GM18517 (cell line): Measurements from ENCODE around the gene SORCS2.
"Not testable (repeated sequence)": the region's sequence is repeated elsewhere in the genome, so short reads cannot be mapped to it uniquely, and the experiment has no call there.

Experiments
- ATAC-seq: cut with Tn5 transposase; IDR thresholded peaks from one replicate; pipeline ENCODE4 v1.9.1; 2021; ENCODE audit warnings: mild to moderate bottlenecking, moderate library complexity; ENCODE audit not compliant: unreplicated experiment

Gene SORCS2

GRCh38 chr4:7590189-7590588, 397.9 kb downstream of the SORCS2 start:
- no peak for ATAC-seq

- no peak for ATAC-seq
Measured at GRCh38 chr4:7590899-7591298, 398.6 kb downstream of the SORCS2 start.

GRCh38 chr4:7591409-7592053, 399.2 kb downstream of the SORCS2 start:
- ATAC-seq: no peak

- ATAC-seq: no peak
Measured at GRCh38 chr4:7593646-7594412, 401.5 kb downstream of the SORCS2 start.

GRCh38 chr4:7595934-7596461, 403.7 kb downstream of the SORCS2 start:
- ATAC-seq: no peak

GRCh38 chr4:7596918-7597606, 404.7 kb downstream of the SORCS2 start:
- no peak for ATAC-seq

DNA sequence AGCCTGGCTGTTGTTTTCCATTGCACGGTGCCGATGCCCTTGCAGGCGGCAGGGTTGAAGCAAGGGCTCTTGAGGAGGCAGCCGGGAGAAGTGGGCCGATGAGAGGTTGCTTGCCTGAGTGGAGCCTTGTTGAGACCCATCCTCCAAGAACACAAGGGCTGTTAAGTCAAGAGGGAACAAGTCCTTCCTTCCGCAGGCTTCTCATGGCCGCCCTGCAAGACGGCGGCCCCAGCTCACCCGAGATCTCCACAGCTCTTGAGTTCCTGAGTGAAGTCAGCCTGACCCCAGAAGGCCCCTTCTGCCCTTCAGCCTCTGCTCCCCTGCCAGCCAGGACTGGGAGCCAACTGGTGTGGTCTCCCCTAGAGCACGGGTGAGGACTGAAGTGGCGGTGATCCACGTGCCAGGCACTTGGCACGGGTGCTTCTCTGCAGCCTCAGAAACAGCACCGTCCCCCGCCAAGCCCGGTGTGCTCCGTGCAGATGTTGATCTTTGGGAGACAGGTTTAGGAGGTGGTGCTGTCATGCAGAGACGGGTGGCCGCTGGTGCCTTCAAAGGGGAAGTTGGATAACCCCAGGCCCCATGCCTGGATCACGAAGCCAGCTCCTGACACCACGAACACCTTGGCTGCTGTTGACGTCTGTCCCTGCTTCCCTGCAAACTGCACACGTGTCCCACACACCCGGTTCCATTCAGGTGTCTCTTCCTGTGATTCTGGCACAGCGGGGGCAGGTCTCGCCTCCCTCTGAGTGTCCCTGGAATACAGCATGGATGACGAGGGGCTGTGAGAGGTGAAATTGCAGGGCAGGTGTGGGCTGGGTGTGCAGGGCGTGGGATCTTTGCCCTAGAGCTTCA, 406.8 kb downstream of the SORCS2 start:
- no peak for ATAC-seq

DNA sequence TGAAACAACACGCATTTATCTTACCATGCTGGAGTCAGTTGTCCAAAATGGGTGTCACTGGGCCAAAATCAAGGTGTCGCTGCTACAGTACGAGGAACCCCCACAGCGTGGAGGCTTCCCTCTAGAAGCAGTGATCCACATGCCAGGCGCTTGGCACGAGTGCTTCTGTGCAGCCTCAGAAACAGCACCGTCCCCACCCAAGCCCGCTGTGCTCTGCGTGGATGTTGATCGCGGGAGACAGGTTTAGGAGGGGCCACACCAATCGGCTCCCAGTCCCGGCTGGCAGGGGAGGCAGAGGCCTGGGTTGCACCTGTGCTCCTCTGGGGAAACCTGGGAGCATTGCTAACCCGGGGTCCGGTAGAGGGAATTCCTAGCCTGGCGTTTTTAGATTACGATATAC, 407.9 kb downstream of the SORCS2 start:
- no peak for ATAC-seq

- not testable (repeated sequence) for ATAC-seq
Measured at GRCh38 chr4:7602166-7602565, 409.8 kb downstream of the SORCS2 start.

DNA sequence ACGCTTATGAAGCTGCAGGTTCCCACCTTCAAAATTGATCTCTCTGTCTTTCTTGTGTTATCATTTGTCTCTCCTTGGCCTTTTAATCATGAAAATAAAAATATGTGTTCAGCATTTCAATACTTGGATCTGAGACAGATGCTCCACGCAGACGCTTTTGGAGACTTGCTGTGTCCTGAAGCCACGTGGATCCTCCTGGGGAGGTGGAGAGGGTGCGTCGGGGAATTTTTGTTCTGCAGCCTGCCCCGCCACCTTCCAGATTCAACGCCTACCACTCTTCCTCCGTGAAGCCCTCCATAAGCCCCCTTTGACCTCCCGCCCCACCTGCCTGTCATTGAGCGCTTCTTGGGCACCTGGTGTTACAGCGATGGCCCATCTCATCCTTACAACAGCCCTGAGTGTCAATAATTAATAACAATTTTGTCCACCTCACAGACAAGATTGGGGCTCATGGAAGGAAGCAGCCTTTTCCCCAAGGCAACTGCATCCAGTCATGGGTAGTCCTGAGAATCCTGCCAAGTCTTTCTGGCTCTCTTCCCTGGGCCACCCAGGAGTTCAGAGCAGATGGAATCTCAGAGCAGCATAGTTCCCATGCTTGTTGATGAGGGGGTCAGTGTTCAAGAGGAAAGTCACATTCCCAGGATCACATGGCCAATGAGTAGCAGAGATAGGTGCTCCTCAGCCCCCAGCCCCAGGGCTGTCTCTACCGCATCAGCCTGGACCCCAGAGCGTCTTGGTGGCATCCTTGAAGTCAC, 415.0 kb downstream of the SORCS2 start:
- ATAC-seq: no peak

DNA sequence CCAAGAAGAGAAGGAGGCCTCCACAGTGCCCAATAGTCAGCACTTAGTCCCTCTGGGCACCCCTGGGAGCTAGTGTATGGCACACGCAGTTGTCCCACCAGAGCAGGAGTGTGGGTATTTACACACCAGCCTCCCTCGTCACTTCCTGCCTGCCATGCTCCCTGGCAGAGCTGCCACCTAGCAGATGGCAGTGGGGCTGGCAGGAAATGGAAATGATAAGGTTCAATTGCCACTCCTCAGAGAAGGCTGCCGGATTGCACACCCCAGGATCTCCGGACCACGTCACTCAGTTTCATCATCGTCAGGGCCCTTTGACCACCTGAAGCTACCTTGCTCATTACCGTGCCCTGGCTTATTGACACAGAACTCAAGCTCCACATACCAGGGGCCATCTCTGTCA, 415.7 kb downstream of the SORCS2 start:
- ATAC-seq: no peak

GRCh38 chr4:7609316-7609715, 417.0 kb downstream of the SORCS2 start:
- no peak for ATAC-seq

DNA sequence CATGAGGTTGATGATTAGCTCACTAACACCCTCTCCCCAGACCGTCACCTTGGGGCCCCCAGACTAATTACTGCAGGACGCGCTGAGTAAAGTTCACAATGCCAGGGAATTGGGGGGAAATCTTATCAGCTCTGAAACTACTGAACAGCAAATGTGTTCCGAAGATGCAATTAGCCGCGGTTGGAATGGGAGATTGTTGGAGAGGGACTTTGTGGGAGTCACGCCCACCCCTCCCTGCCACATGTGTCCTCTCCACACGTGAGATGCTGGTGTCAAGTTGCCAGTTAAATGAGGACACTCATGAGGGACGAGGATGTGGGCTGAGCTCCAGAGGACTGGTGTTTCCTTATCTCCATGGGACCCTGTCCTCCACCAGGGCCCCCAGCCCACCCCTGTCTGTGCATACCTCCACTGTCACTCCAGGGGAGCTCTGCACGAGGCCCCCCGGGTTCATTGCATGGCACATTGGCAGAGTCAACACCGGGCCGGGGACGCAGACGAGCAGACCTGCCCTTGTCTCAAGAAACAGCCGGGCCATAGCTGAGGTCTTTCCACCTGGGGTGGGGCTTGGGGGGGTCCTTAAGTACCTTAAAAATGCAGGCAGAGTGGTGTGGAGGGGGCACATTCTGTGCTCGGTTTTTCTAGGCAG, 417.8 kb downstream of the SORCS2 start:
- ATAC-seq: no peak

DNA sequence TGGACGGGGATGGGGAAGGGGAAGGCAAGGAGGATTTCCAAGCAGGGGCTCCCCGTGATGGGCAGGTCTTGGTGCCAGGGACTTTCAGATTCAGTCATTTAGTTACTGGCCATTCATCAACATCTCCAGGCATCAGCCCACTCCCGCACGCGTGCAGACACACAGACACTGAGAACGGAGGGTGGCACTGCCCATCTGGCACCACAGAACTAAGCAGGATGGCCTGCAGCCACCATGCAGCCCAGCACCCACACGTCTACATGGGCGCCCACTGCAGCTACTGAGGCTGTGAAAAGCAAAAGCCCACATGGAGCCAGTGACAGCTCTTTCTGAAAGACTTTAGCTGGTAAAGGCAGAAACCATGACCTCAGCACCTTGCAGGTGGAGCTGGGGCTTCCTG, 418.5 kb downstream of the SORCS2 start:
- no peak for ATAC-seq

- ATAC-seq: no peak
Measured at GRCh38 chr4:7612311-7612897, 420.1 kb downstream of the SORCS2 start.

DNA sequence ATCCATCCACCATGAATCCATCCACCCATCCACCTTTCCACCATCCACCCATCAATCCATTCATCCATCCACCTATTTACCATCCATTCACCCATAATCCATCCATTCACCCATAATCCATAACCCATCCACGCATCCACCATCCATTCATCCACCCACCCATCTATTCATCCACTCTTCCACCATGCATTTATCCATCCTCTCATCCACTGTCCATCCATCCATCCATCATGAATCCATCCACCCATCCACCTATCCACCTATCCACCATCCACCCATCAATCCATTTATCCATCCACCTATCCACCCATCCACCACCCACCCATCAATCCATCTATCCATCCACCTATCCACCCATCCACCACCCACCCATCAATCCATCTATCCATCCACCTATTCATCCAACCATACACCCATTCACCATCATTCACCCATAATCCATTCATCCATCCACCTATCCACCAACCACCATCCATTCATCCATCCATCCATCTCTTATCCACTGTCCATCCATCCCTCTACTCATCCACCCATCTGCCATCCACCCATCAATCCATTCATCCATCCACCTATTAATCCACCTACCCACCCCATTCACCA, 422.1 kb downstream of the SORCS2 start:
- ATAC-seq: no peak

- no peak for ATAC-seq
Measured at GRCh38 chr4:7616193-7616592, 423.9 kb downstream of the SORCS2 start.

DNA sequence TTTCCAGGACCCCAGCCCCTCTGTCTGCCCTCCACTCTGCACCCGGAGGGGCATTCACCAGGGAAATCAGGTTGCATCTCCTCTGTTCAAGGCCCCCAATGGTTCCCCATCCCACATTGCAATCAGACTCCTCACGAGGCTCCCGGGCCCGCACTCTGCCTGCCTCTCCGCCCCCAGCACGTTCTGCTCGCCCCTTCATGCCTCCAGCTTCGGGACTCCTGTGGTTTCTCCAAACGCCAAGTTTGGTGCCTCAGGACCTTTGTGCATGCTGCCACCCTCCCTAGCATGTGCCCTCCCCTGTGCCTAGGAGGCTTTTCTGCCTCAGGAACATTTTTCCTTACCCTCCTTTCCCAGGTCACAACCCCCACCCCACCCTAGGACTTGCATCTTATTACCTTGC, 426.0 kb downstream of the SORCS2 start:
- no peak for ATAC-seq
